Karpas-422 (cell line): ENCODE measurements around the gene ITFG1. TPM values are rescaled to one million over a fixed set of nuclear protein-coding genes. Genes with fewer than 3 reads are reported as not detected.
A peak's percentile ranks its signal among the peaks of the same experiment; 100 is the strongest.

Source experiments
- DNase-seq: peaks from one replicate; pipeline ENCODE4 v3.0.0-alpha.2; 2015
- H2AFZ ChIP-seq: fragments of 200-600 bp; sonication (generic); 2 replicates; pipeline ENCODE4 v1.6.1; 2014; ENCODE audit warnings: antibody characterized with exemption, low read length, mixed read lengths
- H3K27ac ChIP-seq: fragments of 200-600 bp; sonication (generic); 2 replicates; pipeline ENCODE4 v1.5.1; 2014; ENCODE audit warnings: mild to moderate bottlenecking, low read length, moderate library complexity
- H3K27me3 ChIP-seq: fragments of 200-600 bp; sonication (generic); 2 replicates; pipeline ENCODE4 v1.6.1; 2014; ENCODE audit warnings: low read length, mixed read lengths
- H3K36me3 ChIP-seq: fragments of 200-600 bp; sonication (generic); 2 replicates; pipeline ENCODE4 v1.6.1; 2014; ENCODE audit warnings: low read length, mixed read lengths; ENCODE audit not compliant: insufficient read depth
- H3K4me1 ChIP-seq: fragments of 200-600 bp; sonication (generic); 2 replicates; pipeline ENCODE4 v1.6.1; 2014; ENCODE audit warnings: mild to moderate bottlenecking, low read length, mixed read lengths
- H3K4me2 ChIP-seq: fragments of 200-600 bp; sonication (generic); 2 replicates; pipeline ENCODE4 v1.6.1; 2014; ENCODE audit warnings: low read length, low read depth, mild to moderate bottlenecking; ENCODE audit not compliant: poor library complexity, severe bottlenecking
- H3K4me3 ChIP-seq: fragments of 200-600 bp; sonication (generic); 2 replicates; pipeline ENCODE4 v1.5.1; 2014; ENCODE audit warnings: mild to moderate bottlenecking, antibody characterized with exemption, low read length, mixed read lengths
- H3K79me2 ChIP-seq: fragments of 200-600 bp; sonication (generic); 2 replicates; pipeline ENCODE4 v1.6.1; 2014; ENCODE audit warnings: mild to moderate bottlenecking, low read length, mixed read lengths
- H3K9ac ChIP-seq: fragments of 200-600 bp; sonication (generic); 2 replicates; pipeline ENCODE4 v1.6.0; 2014; ENCODE audit warnings: low read length
- H3K9me2 ChIP-seq: fragments of 200-600 bp; sonication (generic), shearing (Covaris generic); replicated peaks from 2 replicates; pipeline ENCODE4 v1.6.0; 2014; ENCODE audit warnings: mild to moderate bottlenecking, low read length, moderate library complexity; ENCODE audit not compliant: insufficient read depth
- H3K9me3 ChIP-seq: fragments of 300-700, 200-600 bp; sonication (generic); 2 replicates; pipeline ENCODE4 v1.6.1; 2014; ENCODE audit warnings: low read length, mixed read lengths
- H4K20me1 ChIP-seq: fragments of 200-600 bp; sonication (generic); 2 replicates; pipeline ENCODE4 v1.6.1; 2014; ENCODE audit warnings: mild to moderate bottlenecking, antibody characterized with exemption, low read length, low read depth; ENCODE audit not compliant: insufficient read depth
- total RNA-seq: library from RNA; depleted of rRNA; stranded (reverse); fragments of >200 nt; shearing (Covaris generic); gene quantifications from 2 replicates; pipeline ENCODE4 v1.2.3, GENCODE V29; 2014; ENCODE audit warnings: low replicate concordance

Gene ITFG1
- total RNA-seq, 1 experiment from 2014 or later, result 161 TPM

DNA sequence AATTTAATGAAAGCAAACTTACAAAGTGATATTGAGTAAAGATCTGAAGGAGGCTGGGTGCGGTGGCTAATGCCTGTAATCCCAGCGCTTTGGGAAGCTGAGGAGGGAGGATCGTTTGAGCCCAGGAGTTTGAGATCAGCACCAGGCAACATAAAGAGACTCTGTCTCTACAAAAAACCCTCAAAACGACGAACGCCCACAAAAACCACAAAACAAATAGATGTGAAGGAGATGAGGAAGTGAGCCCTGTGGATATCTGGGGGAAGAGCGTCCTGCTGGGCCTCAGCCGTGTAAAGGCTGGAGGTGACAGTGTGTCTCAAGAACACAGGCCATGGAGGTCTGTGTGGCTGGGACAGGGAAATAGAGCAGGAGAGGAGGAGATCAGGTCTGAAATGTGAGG is 68.8 kb downstream of the ITFG1 start:
- no peaks in the 10 kb centered on the region for H3K36me3 ChIP-seq
- peak; percentile 88 for DNase-seq
- peak overlapping the region; percentile 41 for H3K4me3 ChIP-seq
- peaks cover 52% of the 10 kb centered on the region for H3K79me2 ChIP-seq
- H3K27me3 ChIP-seq, result no peaks in the 10 kb centered on the region
- no peak overlapping the region for H2AFZ ChIP-seq
- peaks cover 59% of the 10 kb centered on the region for H3K4me1 ChIP-seq
- H3K4me2 ChIP-seq, result peak overlapping the region; percentile 62
- peak overlapping the region; percentile 31 for H3K9ac ChIP-seq
- no peaks in the 10 kb centered on the region for H3K9me2 ChIP-seq
- no peaks in the 10 kb centered on the region for H4K20me1 ChIP-seq
- no peaks in the 10 kb centered on the region for H3K9me3 ChIP-seq
- H3K27ac ChIP-seq, result peak overlapping the region; percentile 73

DNA sequence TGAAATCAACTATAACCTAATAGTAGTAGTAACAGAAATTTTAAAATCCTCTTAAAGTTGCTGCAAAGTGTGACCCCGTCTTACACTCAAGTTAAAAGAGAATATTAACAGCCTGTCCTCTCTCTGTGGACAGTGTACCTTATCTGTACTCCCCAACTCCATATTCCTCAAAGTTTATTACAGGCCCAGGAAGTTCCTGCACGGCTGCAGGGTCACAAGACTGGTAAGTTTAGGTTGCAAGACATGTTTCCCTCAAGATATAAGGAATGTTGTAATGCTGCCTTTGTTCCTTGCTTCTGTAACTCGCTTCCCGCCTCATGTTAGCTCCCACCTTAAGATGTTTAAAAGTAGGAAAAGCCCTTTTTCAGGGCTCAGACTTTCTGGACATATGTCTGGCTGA is 72.2 kb downstream of the ITFG1 start:
- Histone ChIP-seq H3K9me2 (no peaks in the 10 kb centered on the region), H3K36me3 (no peaks in the 10 kb centered on the region), H4K20me1 (no peaks in the 10 kb centered on the region), H3K9ac (no peak overlapping the region), H3K27ac (no peak overlapping the region), H3K27me3 (no peaks in the 10 kb centered on the region), H3K4me2 (no peak overlapping the region), H3K4me3 (no peak overlapping the region), H3K9me3 (no peaks in the 10 kb centered on the region), H2AFZ (no peak overlapping the region), H3K79me2 (peaks cover 71% of the 10 kb centered on the region), H3K4me1 (peaks cover 33% of the 10 kb centered on the region)
- DNase-seq, result no peak

- H3K4me2 ChIP-seq, result no peak overlapping the region
- peaks cover 19% of the 10 kb centered on the region for H3K4me1 ChIP-seq
- no peaks in the 10 kb centered on the region for H3K9me3 ChIP-seq
- H3K79me2 ChIP-seq, result peaks cover 69% of the 10 kb centered on the region
- no peak overlapping the region for H2AFZ ChIP-seq
- no peak for DNase-seq
- H3K9me2 ChIP-seq, result no peaks in the 10 kb centered on the region
- H3K27ac ChIP-seq, result no peak overlapping the region
- no peak overlapping the region for H3K4me3 ChIP-seq
- no peaks in the 10 kb centered on the region for H3K27me3 ChIP-seq
- H3K36me3 ChIP-seq, result no peaks in the 10 kb centered on the region
- H3K9ac ChIP-seq, result no peak overlapping the region
- H4K20me1 ChIP-seq, result no peaks in the 10 kb centered on the region
Measured at GRCh38 chr16:47387026-47387734, 73.7 kb downstream of the ITFG1 start.

- Histone ChIP-seq H3K27ac (no peak overlapping the region), H3K79me2 (peaks cover 71% of the 10 kb centered on the region), H3K9me3 (no peaks in the 10 kb centered on the region), H3K4me3 (no peak overlapping the region), H3K4me2 (no peak overlapping the region), H3K4me1 (peaks cover 10% of the 10 kb centered on the region), H3K27me3 (no peaks in the 10 kb centered on the region), H3K9me2 (no peaks in the 10 kb centered on the region), H4K20me1 (no peaks in the 10 kb centered on the region), H3K36me3 (no peaks in the 10 kb centered on the region), H2AFZ (no peak overlapping the region), H3K9ac (no peak overlapping the region)
- DNase-seq, result no peak
Measured at GRCh38 chr16:47386201-47386718, 74.6 kb downstream of the ITFG1 start.

DNA sequence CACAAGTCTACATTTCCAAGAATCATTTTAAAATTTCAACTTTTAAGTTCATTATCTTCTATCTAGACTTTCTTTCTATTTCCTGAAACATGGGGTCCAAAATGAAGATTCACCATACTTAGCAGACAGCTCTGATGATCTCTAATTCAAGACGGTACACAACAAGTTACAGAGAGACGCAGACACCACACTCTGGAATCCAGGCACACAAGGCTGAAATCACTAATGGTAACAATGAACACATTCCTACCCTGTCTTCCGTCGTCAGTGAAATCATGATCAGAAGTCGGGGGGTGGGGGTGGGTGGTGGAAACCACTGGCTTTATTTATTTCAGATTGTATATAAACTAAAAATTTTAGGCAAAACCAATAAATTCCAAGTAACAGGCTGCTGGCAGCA is 78.5 kb downstream of the ITFG1 start:
- H3K4me3 ChIP-seq, result no peak overlapping the region
- no peak overlapping the region for H2AFZ ChIP-seq
- DNase-seq, result no peak
- peaks cover 69% of the 10 kb centered on the region for H3K79me2 ChIP-seq
- peaks cover 5% of the 10 kb centered on the region; the same call in 1 of the 2 replicates for H3K36me3 ChIP-seq
- no peaks in the 10 kb centered on the region for H3K9me2 ChIP-seq
- no peaks in the 10 kb centered on the region for H3K9me3 ChIP-seq
- H3K27me3 ChIP-seq, result no peaks in the 10 kb centered on the region
- no peak overlapping the region for H3K4me2 ChIP-seq
- peaks cover 4% of the 10 kb centered on the region; the same call in 1 of the 2 replicates for H3K4me1 ChIP-seq
- H3K9ac ChIP-seq, result no peak overlapping the region
- H4K20me1 ChIP-seq, result no peaks in the 10 kb centered on the region
- no peak overlapping the region for H3K27ac ChIP-seq

GRCh38 chr16:47377154-47377553 is 83.7 kb downstream of the ITFG1 start:
- Histone ChIP-seq H3K4me1 (peaks cover 9% of the 10 kb centered on the region), H3K27ac (no peak overlapping the region), H3K27me3 (no peaks in the 10 kb centered on the region), H3K9me3 (no peaks in the 10 kb centered on the region), H3K9ac (no peak overlapping the region), H4K20me1 (no peaks in the 10 kb centered on the region), H3K4me2 (no peak overlapping the region), H2AFZ (no peak overlapping the region), H3K36me3 (peaks cover 26% of the 10 kb centered on the region; the same call in 1 of the 2 replicates), H3K79me2 (peaks cover 37% of the 10 kb centered on the region), H3K9me2 (no peaks in the 10 kb centered on the region), H3K4me3 (no peak overlapping the region)
- no peak for DNase-seq

- H3K27me3 ChIP-seq, result no peaks in the 10 kb centered on the region
- peaks cover 19% of the 10 kb centered on the region for H3K4me1 ChIP-seq
- H3K9me2 ChIP-seq, result no peaks in the 10 kb centered on the region
- H3K4me2 ChIP-seq, result no peak overlapping the region
- H3K36me3 ChIP-seq, result peaks cover 26% of the 10 kb centered on the region; the same call in 1 of the 2 replicates
- H2AFZ ChIP-seq, result no peak overlapping the region
- H3K4me3 ChIP-seq, result no peak overlapping the region
- no peak overlapping the region for H3K27ac ChIP-seq
- no peaks in the 10 kb centered on the region for H4K20me1 ChIP-seq
- H3K79me2 ChIP-seq, result peaks cover 20% of the 10 kb centered on the region
- no peak for DNase-seq
- no peaks in the 10 kb centered on the region for H3K9me3 ChIP-seq
- H3K9ac ChIP-seq, result no peak overlapping the region
Measured at GRCh38 chr16:47375423-47375822, 85.4 kb downstream of the ITFG1 start.

GRCh38 chr16:47374629-47375028 is 86.2 kb downstream of the ITFG1 start:
- Histone ChIP-seq H3K9ac (no peak overlapping the region), H2AFZ (no peak overlapping the region), H3K36me3 (peaks cover 26% of the 10 kb centered on the region; the same call in 1 of the 2 replicates), H3K9me3 (no peaks in the 10 kb centered on the region), H3K79me2 (peaks cover 16% of the 10 kb centered on the region), H3K27ac (no peak overlapping the region), H3K4me2 (no peak overlapping the region), H3K4me3 (no peak overlapping the region), H3K27me3 (no peaks in the 10 kb centered on the region), H3K4me1 (peaks cover 19% of the 10 kb centered on the region), H4K20me1 (no peaks in the 10 kb centered on the region), H3K9me2 (no peaks in the 10 kb centered on the region)
- DNase-seq, result no peak
